NCI-H2029 treated with DMSO at 0.1 percent for 48 hours (cell line): Measurements from ENCODE around the gene FALEC.
"Not testable (repeated sequence)": the region's sequence is repeated elsewhere in the genome, so short reads cannot be mapped to it uniquely, and the experiment has no call there.

Source experiments
- DNase-seq: peaks from one replicate; lab custom pipeline; 2025; lab: John Stamatoyannopoulos, UW

FALEC gene

DNA sequence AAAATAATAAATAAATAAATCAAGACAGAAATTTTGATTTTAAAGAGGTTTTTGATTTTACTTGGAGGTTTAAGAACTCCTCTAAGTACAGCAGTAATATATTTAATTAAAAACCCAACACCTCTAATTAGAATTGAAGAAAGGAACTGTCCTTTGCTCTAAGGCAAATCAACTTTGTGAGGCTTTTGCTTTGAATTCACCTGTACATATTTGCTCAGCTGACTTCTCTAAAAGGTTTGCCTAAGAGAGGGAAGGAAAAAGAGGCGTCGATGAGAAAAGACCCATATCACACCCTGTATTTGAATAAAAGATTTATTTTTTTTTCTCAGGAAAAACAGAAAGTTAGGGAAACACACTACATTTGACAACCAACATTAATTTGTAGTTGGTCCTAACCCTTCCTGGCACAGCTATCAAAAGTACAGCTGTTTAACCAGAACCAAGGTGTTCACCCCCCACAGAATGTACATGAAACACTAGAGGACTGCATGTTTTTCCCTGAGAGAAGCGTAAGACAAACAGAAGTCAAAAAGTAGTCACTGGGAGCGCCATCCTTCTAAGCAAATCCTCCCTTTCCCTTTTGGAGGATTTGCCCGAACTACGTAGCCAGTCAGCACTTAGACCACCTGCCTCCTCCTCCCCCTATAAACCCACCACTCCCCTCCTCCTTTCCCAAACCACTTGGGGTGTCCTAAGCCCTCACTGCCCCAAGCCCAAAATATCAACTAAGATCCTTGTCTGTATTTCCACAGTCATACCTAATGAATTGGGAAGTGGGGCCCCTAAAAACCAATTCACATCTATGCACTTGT is 58.9 kb downstream of the FALEC start:
- DNase-seq = no peak

- DNase-seq = no peak
Measured at GRCh38 chr1:150575072-150575489, 59.5 kb downstream of the FALEC start.

DNA sequence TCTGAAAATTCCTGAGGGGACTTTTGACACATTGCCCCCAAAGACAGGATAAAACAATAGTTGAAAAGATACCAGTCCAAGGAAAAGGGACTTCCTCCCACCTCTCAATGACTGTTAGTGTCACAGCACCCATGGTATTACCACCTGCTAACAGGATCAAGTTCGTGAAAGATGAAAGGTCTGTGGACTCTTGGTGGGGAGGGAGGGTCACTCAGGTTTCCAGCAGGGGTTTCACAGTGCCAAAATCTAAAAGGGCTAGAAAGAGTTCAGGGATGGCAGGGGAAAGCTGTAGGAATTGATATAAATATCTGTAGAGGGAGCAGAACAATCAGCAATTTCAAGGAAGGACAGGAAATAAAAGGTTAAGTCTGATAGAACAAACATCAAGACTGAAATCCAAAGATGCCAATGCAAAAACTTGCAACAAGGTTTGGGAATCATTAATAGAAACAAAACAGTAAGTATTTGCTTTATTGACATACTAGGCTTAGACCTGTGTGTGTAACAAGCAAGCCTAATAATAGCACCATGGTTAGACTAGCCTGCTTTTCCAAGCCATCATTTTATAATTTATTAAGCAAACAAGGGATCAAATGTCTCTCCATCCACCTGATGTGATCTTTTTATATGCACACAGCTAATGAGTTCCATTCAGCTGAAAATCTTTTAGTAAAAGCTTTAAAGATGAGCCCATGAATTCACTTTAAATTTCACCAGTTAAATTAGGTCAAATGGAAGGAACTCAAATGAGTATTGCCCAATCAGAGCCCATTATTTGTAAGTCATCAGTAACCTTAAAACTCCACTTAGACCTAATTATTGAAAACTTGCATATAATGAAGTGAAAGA is 60.2 kb downstream of the FALEC start:
- DNase-seq = no peak

- no peak for DNase-seq
Measured at GRCh38 chr1:150576367-150576711, 60.8 kb downstream of the FALEC start.

GRCh38 chr1:150576794-150577556 is 61.4 kb downstream of the FALEC start:
- DNase-seq = no peak

DNA sequence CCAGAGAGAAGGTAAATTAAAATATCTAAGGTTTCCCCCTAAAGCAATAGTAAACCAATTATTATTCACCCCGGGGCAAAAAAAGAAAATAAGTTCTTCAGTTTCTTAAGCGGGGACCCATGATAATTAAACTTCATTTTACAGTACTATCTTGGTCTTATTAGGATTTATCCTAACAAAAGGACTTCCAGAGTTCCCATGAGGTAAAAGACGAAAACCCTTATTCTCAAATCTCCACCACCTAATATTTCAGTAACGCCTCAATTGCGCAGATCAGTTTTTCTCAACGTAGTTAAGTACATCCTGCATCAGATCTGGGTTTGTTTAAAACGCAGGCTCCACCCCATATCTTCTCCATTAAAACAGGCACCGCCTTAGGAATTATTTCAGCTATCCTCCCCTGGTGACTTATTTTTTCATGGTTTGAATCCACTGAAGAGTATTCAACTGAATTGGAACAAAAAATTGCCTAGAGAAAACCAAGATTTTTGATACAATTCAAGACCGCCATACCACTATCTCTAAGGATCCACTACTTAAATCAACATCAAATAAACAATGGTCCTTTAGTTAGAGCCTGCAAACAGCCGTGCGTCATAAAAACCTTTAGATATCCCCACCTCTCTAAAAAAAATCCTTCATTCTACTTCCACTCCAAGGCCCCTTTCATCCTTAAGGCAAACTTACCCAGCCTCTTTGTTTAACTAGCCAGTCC is 62.2 kb downstream of the FALEC start:
- DNase-seq = peak; percentile 24

DNA sequence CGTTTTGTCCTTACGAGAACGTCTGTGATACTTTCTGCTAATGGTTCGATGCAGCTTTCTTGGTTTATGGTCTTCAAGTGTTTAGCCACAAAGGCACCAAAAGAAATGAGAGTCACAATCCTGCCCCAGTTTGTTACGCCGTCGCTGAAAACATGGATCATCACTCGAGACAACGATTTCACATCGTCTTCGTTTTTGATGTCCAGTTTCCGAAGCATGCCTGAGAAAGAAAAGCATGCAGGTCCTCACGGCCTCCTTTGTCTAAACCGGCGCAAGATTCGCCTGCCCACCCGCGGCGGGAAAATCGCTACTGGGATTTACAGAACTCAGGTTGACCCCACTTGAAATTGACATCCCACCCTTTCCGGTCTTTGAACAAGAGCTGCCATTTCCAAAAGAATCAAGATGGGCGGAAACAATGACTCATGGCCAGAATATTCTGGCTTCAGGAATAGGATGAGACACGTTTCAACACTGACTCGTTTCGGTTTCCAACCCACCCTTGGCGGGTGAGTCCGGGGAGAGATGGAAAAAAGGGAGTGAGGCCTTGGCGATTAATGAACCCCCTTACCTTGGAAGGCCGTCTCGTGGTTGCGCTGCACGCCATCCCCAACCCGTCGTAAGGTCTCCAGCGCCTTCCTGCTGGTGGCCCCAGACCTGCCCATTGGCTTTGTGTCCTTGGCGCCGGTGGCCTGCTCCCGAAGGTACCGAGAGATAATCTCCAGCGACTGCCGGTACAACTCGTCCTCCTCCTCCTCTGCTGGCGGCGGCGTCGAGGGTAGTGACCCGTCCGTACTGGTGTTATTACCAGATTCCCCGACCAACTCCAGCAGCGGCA is 62.9 kb downstream of the FALEC start:
- DNase-seq = peak; percentile 36

DNA sequence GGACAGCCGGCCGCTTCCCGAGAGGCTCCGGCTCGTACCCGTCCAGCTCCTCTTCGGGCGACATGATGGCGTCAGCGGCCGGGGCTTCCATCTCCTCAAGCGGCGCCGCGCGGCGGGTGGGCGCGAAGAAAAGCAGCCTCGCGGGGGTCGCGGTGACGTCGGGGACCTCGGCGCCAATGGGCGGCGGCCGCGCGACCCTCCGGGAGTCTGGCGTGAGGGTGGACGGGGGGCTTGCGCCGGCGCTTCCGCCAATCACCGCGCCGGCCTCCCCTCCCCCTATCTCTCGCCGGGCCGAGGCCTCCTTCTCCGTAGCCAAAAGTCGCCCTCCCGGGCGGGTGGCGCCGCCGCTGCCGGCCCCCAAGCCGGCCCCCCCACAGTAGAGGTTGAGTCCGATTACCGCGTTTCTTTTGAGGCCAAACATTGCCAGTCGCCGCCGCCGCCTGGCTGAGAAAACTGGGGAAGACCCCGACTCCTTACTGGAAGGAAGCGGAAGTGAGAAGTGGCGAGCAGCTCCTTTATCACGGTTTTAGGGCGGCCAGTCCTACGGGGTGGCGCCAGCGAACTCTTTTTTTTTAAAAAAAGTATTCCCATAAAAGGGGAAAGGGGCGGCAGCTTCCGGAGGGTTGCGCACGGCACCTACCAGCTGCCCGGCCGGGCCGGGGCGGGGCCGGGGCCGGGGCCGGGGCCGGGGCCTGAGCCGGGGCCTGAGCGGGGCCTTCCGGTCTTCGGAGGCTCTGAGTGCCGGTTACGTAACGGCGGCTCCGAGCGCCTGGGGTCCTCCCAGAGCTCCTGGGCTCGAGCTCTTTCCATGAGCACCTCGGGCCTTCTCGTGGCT is 63.8 kb downstream of the FALEC start, which contains the start of gene MCL1:
Gene MCL1, minus strand, starts transcription at position 501 of the 835 bp plus-strand sequence. Its CDS starts 80 bp downstream, at position 421.
- peak; percentile 57 for DNase-seq

DNA sequence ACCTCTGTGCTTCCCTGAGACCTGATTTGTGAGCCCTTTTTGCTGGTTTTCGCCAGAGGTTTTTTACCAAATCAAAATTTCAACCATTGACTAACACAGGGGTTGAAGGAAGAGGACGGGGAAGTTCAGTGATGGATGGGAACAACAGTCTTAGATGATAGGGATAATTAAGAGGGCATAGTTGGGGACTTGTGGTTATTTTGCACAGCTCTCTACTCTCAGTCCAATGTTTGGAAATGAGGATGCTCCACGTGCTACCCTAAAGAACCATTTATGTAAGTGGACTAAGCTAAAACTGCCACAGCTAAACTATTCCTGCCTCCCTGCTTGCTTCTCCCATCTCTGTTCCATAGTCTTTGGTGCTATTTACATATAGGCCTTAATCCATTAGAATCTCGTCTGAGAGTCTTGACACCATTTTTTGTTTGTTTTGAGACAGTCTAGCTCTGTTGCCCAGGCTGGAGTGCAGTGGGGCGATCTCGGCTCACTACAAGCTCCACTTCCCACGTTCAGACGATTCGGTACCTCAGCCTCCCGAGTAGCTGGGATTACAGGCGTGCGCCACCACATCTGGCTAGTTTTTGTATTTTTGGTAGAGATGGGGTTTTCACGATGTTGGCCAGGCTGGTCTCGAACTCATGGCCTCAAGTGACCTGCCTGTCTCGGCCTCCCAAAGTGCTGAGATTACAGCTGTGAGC is 64.5 kb downstream of the FALEC start:
- no peak for DNase-seq

GRCh38 chr1:150580966-150581365 is 65.4 kb downstream of the FALEC start:
- not testable (repeated sequence) for DNase-seq

DNA sequence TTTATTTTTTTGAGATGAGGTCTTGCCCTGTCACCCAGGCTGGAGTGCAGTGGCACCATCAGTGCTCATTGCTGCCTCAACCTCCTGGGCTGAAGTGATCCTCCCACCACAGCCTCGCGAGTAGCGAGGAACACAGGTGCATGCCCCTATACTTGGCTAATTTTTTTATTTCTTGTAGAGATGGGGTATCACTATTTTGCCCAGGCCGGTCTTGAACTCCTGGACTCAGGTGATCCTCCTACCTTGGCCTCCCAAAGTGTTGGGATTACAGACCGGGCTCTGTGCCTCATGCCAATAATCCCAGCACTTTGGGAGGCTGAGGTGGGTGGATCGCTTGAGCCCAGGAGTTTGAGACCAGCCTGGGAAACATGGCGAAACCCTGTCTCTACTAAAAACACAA is 65.9 kb downstream of the FALEC start:
- DNase-seq = not testable (repeated sequence)

DNA sequence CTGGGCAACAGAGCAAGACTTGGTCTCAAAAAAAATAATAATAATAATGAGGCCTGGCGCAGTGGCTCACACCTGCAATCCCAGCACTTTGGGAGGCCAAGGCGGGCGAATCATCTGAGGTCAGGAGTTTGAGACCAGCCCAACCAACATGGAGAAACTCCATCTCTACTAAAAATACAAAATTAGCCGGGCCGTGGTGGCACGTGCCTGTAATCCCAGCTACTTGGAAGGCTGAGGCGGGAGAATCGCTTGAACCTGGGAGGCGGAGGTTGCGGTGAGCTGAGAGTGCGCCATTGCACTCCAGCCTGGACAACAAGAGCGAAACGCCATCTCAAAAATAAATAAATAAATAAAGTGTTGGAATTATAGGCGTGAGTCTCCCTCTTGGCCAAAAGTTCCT is 66.4 kb downstream of the FALEC start:
- not testable (repeated sequence) for DNase-seq

DNA sequence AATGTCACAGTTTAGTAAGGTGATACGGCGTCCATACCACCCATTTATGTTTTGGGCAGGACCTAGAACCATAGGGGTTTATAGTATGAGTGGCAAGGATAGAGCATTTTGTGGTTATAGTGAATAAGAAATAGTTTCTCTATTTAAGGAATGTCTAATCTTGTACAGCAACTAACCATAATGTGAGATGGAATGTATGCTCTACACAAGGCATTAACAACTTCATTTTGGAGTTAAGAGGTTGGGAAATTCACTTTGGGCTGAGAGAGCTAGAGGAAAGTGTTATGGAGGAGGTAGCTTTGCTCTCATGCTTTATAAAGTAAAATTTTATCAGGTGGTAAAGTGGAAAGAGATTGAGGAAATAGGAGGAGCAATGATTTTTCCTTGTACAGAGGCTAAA is 66.8 kb downstream of the FALEC start:
- no peak for DNase-seq
